KOPT-K1 (cell line): ENCODE data around the gene LMNTD1.
"Not testable (repeated sequence)": the region's sequence is repeated elsewhere in the genome, so short reads cannot be mapped to it uniquely, and the experiment has no call there.

Source experiments
- H3K27ac ChIP-seq: fragments of 200-600 bp; sonication (generic); 2 replicates; pipeline ENCODE4 v1.5.1; 2016; ENCODE audit warnings: antibody characterized with exemption, mild to moderate bottlenecking, low read depth, low read length; ENCODE audit not compliant: poor library complexity, severe bottlenecking
- H3K36me3 ChIP-seq: fragments of 200-600 bp; sonication (generic); 2 replicates; pipeline ENCODE4 v1.5.1; 2017; ENCODE audit warnings: antibody characterized with exemption, mild to moderate bottlenecking, low read length, moderate library complexity; ENCODE audit not compliant: insufficient read depth
- H3K9me3 ChIP-seq: fragments of 200-600 bp; sonication (generic); 2 replicates; pipeline ENCODE4 v1.5.1; 2017; ENCODE audit warnings: antibody characterized with exemption, low read length, mild to moderate bottlenecking; ENCODE audit not compliant: insufficient read depth, poor library complexity, severe bottlenecking

LMNTD1 gene, protein sequence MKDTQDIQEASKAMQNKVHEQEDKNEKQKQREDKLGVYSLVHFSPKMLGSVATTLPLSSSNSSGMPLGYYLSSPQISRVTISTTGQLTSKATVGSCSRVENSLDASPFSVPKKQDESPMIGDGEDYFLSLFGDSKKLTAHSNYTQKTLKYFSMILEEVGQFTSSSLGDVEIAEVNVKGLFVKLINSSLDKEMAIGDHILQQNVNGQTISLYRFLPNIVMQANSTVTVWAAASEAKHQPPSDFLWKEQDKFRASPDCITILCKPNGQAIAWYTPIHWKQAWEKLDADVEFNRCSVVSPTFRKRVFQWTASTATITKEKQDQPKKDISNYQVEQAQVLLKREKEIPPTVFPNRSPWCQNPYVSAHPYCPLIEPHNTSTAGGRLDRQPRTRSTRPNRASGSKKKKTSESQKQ

DNA sequence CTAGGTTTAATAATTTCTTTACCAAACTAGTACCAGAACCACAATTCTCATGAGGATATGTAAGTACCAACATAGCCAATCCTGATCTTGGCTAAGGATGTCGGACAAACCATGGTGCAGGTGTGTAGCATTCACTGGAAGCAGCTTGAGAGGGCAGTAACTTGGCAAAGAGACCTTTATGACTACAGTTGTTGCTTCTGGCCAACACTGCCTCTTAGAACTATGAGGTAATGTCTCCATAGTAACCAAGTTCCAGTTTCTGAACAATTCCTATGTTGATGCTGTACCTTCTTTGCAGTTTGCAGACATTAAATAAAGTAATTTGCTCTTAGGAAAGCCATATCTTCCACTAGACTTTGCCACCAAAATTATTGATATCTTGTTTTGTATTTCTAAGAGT, at the start of gene LMNTD1:
Gene LMNTD1 (minus strand): TSS at position 186 of the 400 bp plus-strand sequence. CDS start 324 bp downstream, outside the sequence.
- Histone ChIP-seq H3K27ac (no peak within 1 kb of the TSS), H3K36me3 (no peaks in the 10 kb centered on the region), H3K9me3 (no peaks in the 10 kb centered on the region)

DNA sequence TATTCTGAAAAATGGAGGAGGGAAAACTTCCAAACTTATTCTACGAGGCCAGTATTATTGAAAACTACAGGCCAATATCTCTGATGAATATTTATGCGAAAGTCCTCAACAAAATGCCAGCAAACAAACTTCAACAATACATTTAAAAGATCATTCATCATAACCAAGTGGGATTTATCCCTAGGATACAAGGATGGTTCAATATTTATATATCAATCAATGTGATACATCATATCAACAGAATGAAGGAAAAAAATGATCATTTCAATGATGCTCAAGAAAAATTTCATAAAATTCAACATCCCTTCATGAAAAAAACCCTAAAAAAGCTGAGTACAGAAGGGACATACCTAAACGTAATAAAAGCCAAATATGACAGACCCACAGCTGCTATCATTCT, 45.9 kb upstream of the LMNTD1 start:
- Histone ChIP-seq H3K9me3 (peaks cover 17% of the 10 kb centered on the region), H3K36me3 (no peaks in the 10 kb centered on the region), H3K27ac (no peak overlapping the region)

DNA sequence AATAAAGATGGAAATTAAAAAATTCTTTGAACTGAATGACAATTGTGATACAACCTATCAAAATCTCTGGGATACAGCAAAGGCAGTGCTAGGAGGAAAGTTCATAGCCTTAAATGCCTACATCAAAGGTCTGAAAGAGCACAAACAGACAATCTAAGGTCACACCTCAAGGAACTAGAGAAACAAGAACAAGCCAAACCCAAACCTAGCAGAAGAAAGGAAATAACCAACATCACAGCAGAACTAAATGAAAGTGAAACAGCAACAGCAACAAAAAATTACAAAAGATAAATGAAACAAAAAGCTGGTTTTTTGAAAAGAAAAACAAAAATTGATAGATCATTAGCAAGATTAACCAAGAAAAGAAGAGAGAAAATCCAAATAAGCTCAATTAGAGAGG, 42.4 kb upstream of the LMNTD1 start:
- H3K36me3 ChIP-seq = not testable (repeated sequence)
- H3K9me3 ChIP-seq = peaks cover 34% of the 10 kb centered on the region
- peak overlapping the region; percentile 24 for H3K27ac ChIP-seq

DNA sequence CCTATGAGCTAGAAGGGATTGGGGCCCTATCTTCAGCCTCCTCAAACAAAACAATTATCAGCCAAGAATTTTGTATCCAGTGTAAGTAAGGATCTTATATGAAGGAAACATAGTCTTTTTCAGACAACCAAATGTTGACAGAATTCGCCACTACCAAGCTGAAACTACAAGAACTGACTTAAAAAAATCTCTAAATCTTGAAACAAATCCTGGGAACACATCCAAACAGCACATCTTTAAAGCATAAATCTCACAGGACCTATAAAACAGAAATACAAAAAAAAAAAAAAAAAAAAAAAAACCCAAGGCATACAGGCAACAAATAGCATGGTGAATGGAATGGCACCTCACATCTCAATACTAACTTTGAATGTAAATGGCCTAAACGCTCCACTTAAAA, 41.3 kb upstream of the LMNTD1 start:
- Histone ChIP-seq H3K36me3 (no peaks in the 10 kb centered on the region), H3K27ac (no peak overlapping the region), H3K9me3 (peaks cover 29% of the 10 kb centered on the region)

DNA sequence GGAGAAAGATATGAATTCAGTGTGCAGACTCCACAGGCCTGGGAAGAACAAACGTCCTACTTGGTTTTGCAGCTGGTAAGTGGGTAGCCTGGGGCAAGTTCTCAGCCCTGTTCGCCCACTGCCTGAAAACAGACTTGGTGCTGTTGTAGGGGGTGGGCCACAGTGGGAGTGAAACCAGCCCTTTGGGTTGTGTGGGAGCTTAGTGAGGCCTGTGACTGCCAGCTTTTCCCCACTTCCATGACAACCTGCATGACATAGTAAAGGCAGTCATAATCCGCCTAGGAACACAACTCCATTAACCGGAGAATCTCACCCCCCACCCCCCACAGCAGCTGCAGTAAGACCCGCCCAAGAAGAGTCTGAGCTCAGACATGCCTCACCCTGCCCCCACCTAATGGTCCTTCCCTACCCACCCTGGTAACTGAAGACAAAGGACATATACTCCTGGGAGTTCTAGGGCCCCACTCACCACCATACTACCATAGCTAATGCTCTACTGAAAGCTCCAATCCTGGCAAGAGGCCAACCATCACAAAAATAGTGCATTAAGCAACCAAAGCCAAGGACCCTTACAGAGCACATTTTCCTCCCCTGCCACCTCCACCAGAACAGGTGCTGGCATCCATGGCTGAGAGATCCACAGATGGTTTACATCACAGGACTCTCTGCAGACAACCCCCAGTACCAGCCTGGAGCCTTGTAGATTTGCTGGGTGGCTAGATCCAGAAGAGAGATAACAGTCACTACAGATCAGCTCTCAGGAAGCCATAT, 39.8 kb upstream of the LMNTD1 start:
- Histone ChIP-seq H3K27ac (peak overlapping the region; percentile 10), H3K36me3 (no peaks in the 10 kb centered on the region), H3K9me3 (peaks cover 28% of the 10 kb centered on the region)

DNA sequence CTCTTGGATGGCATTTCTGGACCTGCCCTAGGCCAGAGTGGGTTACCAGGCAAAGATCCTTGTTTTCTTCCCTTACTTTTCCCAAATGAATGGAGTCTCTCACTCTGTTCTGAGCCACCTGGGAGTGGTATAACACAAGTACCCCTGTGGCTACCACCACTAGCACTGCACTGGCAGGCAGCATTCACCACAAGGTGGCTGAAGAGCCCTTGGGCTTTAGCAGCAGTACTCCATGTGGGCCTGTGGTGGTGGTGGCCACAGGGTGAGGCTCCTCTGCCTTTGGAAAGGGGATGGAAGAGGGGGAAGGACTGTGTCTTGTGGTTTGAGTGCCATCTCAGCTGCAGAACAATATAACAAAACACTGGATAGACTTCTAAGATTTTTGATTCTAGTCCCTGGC, 38.1 kb upstream of the LMNTD1 start:
- H3K9me3 ChIP-seq = peaks cover 44% of the 10 kb centered on the region
- H3K27ac ChIP-seq = peak overlapping the region; percentile 98
- H3K36me3 ChIP-seq = no peaks in the 10 kb centered on the region

DNA sequence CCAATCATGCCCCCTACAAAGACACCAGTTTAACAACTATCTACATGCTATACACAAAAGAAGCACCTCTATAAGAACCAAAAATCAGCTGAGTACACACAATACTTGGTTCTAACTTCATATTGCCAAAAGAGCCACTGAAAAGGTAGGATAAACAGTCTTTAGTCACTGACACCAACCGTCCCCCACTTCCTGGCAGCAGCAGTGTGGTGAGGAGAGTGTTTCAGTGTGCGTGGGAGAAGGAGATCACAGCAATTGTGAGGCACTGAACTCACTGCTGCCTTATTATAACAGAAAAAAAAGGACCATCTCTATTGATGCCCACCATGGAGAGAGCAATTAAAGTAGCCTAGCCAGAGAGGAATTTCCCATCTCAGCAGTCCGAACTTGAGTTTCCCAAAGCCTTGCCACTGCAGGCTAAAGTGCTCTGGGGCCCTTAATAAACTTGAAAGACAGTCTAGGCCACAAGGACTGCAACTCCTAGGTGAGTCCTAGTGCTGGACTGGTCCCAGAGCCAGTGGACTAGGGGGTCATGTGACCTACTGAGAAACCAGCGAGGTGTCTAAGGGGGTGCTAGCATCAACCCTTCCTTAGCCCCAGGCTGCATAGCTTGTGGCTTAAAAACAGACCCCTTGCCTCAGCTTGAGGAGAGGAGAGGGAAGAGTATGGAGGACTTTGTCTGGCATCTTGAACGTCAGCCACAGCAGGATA, 37.1 kb upstream of the LMNTD1 start:
- Histone ChIP-seq H3K9me3 (peaks cover 40% of the 10 kb centered on the region), H3K36me3 (no peaks in the 10 kb centered on the region), H3K27ac (peak overlapping the region; percentile 98)

DNA sequence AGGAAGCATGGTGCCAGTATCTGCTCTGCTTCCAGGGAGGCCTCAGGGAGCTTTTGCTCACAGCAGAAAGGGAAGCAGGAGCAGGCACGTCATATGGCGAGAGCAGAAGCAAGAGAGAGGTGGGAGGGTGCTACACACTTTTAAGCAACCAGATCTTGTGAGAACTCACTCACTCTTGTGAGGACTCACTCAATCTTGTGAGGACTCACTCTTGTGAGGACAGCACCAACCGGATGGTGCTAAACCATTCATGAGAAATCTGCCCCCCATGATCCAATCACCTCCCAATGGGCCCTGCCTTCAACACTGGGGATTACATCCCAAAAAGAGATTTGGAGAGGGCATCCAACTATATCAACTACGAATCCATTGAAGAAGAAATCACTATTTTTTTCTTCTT, 34.3 kb upstream of the LMNTD1 start:
- no peak overlapping the region for H3K27ac ChIP-seq
- peaks cover 27% of the 10 kb centered on the region for H3K9me3 ChIP-seq
- H3K36me3 ChIP-seq = no peaks in the 10 kb centered on the region

DNA sequence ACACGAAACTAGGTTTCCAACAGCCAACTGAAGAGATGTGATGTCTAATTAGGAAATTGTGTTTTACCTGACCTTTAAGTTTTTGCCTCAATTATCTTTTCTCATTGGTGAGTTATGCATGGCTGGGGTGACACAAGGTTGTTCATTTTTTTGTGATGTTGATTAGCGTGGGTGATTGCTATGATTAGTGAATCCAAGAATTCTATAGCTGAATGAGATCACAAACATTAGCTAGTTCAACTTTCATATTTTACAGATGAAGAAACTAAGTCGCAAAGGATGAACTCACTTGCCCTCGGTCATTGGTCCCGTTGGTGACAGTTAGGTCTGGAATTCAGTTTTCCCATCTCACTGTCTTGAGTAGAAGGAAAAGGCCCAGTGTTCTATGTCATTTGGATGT, 32.6 kb upstream of the LMNTD1 start:
- no peak overlapping the region for H3K27ac ChIP-seq

DNA sequence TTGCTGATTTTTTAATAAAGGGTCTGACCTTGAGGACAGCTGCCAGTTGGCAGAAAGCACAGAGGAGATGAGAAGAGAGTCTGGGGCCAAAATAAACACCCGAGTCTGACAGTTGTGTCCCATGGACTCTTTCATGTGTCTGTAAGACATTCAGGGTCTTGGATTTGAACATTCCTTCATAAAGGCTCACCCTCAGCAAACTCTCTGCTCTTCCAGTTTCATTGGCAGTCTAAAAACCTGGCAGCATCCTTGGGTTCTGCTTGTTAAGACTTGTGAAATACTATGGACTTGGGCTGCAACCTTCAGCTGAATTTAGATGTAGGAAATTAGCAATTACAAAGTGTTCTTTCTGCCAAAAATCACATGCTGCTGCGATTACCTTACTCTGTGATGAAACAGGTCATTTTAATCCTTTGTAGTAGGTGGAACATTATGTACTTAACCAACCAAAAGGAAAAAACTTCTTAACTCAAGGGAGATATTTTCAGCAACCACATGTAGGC, 32.0 kb upstream of the LMNTD1 start:
- H3K27ac ChIP-seq = no peak overlapping the region
- H3K36me3 ChIP-seq = no peaks in the 10 kb centered on the region
- peaks cover 23% of the 10 kb centered on the region for H3K9me3 ChIP-seq

More for the DNA sequence above, 32.6 kb upstream of the LMNTD1 start:
- H3K36me3 ChIP-seq = no peaks in the 10 kb centered on the region
- peaks cover 23% of the 10 kb centered on the region for H3K9me3 ChIP-seq

DNA sequence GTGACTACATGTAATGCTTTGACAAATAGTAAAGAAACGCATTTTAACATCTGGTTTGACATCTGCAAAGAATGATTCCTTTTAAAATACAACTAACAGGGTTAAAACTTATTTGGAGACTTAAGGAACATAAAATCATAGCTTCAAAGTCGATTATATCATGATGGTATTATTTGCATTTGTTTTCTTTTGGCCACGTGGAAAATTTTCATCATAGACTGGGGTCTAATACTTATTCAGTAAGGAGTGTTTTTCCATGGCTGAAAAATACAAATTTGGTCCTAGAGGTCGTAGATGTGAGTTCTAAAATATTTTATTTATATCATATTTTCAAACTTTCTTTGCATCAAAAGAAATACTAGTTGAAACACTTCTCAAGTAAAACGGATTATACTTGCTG, 31.5 kb upstream of the LMNTD1 start:
- Histone ChIP-seq H3K27ac (no peak overlapping the region), H3K36me3 (no peaks in the 10 kb centered on the region), H3K9me3 (peaks cover 23% of the 10 kb centered on the region)

DNA sequence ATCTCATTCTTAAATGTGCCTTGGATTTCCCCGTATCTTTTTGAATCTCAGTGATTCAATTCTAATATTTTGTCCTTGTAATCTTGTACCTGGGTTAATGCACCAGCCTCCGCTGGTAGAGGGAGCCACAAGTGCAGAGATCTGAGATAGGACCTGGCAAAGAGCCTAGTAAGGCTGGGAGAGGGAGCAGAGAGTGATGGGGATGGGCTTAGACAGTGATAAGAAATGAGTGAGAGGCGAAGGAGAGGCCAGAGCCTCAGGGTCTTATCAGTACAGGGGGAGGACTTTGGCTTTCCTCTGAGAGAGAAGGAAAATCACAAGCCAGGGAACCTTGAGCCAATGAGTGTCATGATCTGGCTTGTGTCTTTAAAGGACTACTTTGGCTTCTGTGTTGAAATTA, 30.5 kb upstream of the LMNTD1 start:
- Histone ChIP-seq H3K9me3 (peaks cover 23% of the 10 kb centered on the region), H3K27ac (no peak overlapping the region), H3K36me3 (no peaks in the 10 kb centered on the region)

DNA sequence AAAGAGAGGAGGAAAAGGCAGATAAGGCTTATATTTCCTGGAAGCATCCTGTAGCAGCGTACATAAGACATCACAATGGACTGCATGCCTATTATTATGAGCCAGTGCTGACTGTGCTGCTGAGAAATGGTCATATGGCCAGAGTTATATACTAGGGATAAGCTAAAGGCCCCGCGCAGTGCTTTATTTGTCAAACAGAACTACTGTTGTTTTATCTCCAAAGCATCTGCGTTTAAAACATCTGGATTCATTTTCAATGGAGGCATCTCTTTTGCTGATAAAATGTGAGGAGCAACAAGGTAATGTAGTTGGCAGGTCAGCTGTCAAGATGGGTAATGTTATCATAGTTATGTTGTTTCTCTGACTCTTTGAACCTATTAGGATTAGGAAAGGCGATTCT, 28.0 kb upstream of the LMNTD1 start:
- Histone ChIP-seq H3K9me3 (peaks cover under 1% of the 10 kb centered on the region), H3K27ac (no peak overlapping the region), H3K36me3 (no peaks in the 10 kb centered on the region)

DNA sequence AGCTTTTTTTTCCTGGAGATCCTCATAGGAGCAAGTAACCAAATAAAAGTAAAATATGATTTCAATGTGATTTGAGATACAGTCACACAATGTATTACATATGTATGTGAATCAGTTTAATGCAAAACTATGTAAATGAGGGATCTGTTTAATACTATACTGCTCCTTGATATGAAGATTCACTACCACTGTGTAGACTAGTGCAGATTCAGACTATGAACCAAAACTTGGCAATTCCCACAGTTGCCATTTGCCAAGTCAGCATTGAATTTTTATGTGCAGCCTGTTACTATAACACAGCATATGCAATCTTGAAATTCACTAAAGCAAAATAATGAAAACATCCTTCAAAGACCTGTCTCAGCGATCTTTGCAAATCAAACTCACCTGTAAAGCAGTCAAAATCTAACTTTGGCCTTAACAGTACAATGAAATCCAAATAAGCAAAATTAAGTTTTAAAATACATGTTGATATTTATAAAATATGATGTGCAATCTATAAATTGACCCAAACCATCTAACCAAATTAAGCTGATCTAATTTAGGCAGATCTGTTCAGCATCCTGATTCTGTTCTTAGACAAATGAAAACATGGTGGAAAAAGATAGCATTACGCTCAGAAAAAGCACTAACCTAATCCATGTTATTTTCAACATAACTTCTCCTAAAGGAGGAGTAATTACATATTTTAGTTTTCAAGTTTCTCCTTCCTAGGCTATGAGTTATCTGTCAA, 25.5 kb upstream of the LMNTD1 start:
- Histone ChIP-seq H3K27ac (no peak overlapping the region), H3K9me3 (no peaks in the 10 kb centered on the region), H3K36me3 (no peaks in the 10 kb centered on the region)
